H1 (cell line): Measurements from ENCODE around the gene TOMT. TPM values are rescaled to one million over a fixed set of nuclear protein-coding genes. Genes with fewer than 3 reads are reported as not detected.

Experiments used
- CTCF ChIA-PET: fragments of 300-600 bp; sonication (Branson Sonifier 250); formaldehyde crosslinking; loops from one replicate; lab custom pipeline; 2021; ENCODE audit not compliant: partially characterized antibody; lab: Charles Lee
- POLR2A ChIA-PET: fragments of 300-600 bp; sonication (Branson Sonifier 250); formaldehyde crosslinking; loops from one replicate; lab custom pipeline; 2021; ENCODE audit warnings: inconsistent platforms; ENCODE audit not compliant: partially characterized antibody; lab: Charles Lee
- DNase-seq, 2 experiments: peaks; one replicate each; pipeline versions ENCODE4 v3.0.0 to v3.0.0-alpha.2; 2010 to 2022; ENCODE audit warnings: low spot score in 2 of 2, low read depth in 1 of 2, mixed read lengths in 1 of 2
- FAIRE-seq: peaks from 2 replicates; lab custom pipeline; 2011; peaks lifted over from hg19 to GRCh38; lab: Jason Lieb, UNC
- H2AFZ ChIP-seq: 2 replicates; pipeline ENCODE4 v1.8.1; 2012; ENCODE audit warnings: low read length, inconsistent platforms
- H2AK5ac ChIP-seq: 2 replicates; pipeline ENCODE4 v1.6.1; 2013; ENCODE audit warnings: low read depth, low read length
- H2BK120ac ChIP-seq: replicated peaks from 2 replicates; pipeline ENCODE3; 2013; ENCODE audit warnings: low read depth, low read length, inconsistent platforms
- H2BK12ac ChIP-seq: 2 replicates; pipeline ENCODE4 v1.6.1; 2013; ENCODE audit warnings: low read depth, low read length
- H2BK15ac ChIP-seq: 2 replicates; pipeline ENCODE4 v1.6.1; 2013; ENCODE audit warnings: low read length
- H2BK20ac ChIP-seq: 2 replicates; pipeline ENCODE4 v1.6.1; 2013; ENCODE audit warnings: low read length
- H2BK5ac ChIP-seq: 2 replicates; pipeline ENCODE4 v1.6.1; 2013; ENCODE audit warnings: low read depth, low read length
- H3K14ac ChIP-seq: 2 replicates; pipeline ENCODE4 v1.6.1; 2013; ENCODE audit warnings: inconsistent platforms; ENCODE audit not compliant: insufficient read length
- H3K18ac ChIP-seq: 2 replicates; pipeline ENCODE4 v1.6.1; 2013; ENCODE audit warnings: low read length; ENCODE audit errors: extremely low read depth
- H3K23ac ChIP-seq: 2 replicates; pipeline ENCODE4 v1.6.1; 2013; ENCODE audit warnings: inconsistent platforms; ENCODE audit not compliant: insufficient read length
- H3K23me2 ChIP-seq: 2 replicates; pipeline ENCODE4 v1.6.1; 2013; ENCODE audit warnings: low read depth, low read length
- H3K27ac ChIP-seq: 2 replicates; pipeline ENCODE4 v1.6.1; 2011; ENCODE audit warnings: low read depth, low read length, inconsistent platforms
- H3K27me3 ChIP-seq, 4 experiments: replicated peaks in 1 of 4; 1 replicate in 1 of 4; 2 replicates in 3 of 4; pipeline versions ENCODE4 v1.6.1 to v1.8.1; 2011 to 2013; ENCODE audit warnings: low read length in 3 of 4, mild to moderate bottlenecking in 3 of 4, inconsistent platforms in 2 of 4, mixed read lengths in 2 of 4, moderate library complexity in 1 of 4; ENCODE audit not compliant: control insufficient read depth in 3 of 4, insufficient read depth in 3 of 4; ENCODE audit errors: extremely low read depth in 1 of 4
- H3K36me3 ChIP-seq, 4 experiments: 2 replicates each; pipeline versions ENCODE4 v1.6.1 to v1.8.1; 2011 to 2013; ENCODE audit warnings: mild to moderate bottlenecking in 4 of 4, low read length in 3 of 4, moderate library complexity in 2 of 4, control low read depth in 1 of 4, inconsistent platforms in 1 of 4; ENCODE audit not compliant: insufficient read depth in 4 of 4, control insufficient read depth in 2 of 4
- H3K4ac ChIP-seq: replicated peaks from 2 replicates; pipeline ENCODE3; 2013; ENCODE audit warnings: low read length, low read depth, mixed read lengths, inconsistent platforms; ENCODE audit not compliant: insufficient read length
- H3K4me1 ChIP-seq, 4 experiments: replicated peaks in 1 of 4; 1 replicate in 1 of 4; 2 replicates in 3 of 4; pipeline versions ENCODE4 v1.6.1 to v1.8.1; 2011 to 2013; ENCODE audit warnings: low read length in 3 of 4, inconsistent platforms in 2 of 4, mixed read lengths in 1 of 4; ENCODE audit not compliant: insufficient read depth in 4 of 4, control insufficient read depth in 3 of 4
- H3K4me2 ChIP-seq, 2 experiments: 2 replicates each; pipeline versions ENCODE4 v1.6.1 to v1.8.1; 2011 to 2013; ENCODE audit warnings: low read depth in 2 of 2, low read length in 2 of 2, control low read depth in 1 of 2, inconsistent platforms in 1 of 2, mild to moderate bottlenecking in 1 of 2; ENCODE audit not compliant: insufficient read depth in 1 of 2
- H3K4me3 ChIP-seq, 4 experiments: fragments of 200-600, 300-600 bp in 1 of 4; sonication (generic), shearing (Covaris generic), sonication (Bioruptor Twin) in 1 of 4; 2 replicates each; pipeline versions ENCODE4 v1.5.1 to v1.8.1; 2011 to 2016; ENCODE audit warnings: low read length in 4 of 4, low read depth in 3 of 4, control low read depth in 2 of 4, inconsistent platforms in 2 of 4, mild to moderate bottlenecking in 2 of 4, mixed read lengths in 1 of 4, moderate library complexity in 1 of 4; ENCODE audit not compliant: insufficient read depth in 2 of 4; ENCODE audit errors: extremely low read depth in 1 of 4
- H3K56ac ChIP-seq: replicated peaks from 2 replicates; pipeline ENCODE3; 2013; ENCODE audit warnings: low read depth, mild to moderate bottlenecking, mixed read lengths, low read length, inconsistent platforms; ENCODE audit not compliant: insufficient read length
- H3K79me1 ChIP-seq: 2 replicates; pipeline ENCODE4 v1.6.1; 2013; ENCODE audit warnings: low read depth, low read length, control low read depth
- H3K79me2 ChIP-seq, 2 experiments: 2 replicates each; pipeline versions ENCODE4 v1.6.1 to v1.8.1; 2012 to 2013; ENCODE audit warnings: low read length in 2 of 2, mild to moderate bottlenecking in 2 of 2, inconsistent platforms in 1 of 2; ENCODE audit not compliant: insufficient read depth in 2 of 2, control insufficient read depth in 1 of 2
- H3K9ac ChIP-seq, 4 experiments: replicated peaks in 1 of 4; 1 replicate in 1 of 4; 2 replicates in 3 of 4; pipeline versions ENCODE4 v1.6.1 to v1.8.1; 2011 to 2013; ENCODE audit warnings: low read depth in 3 of 4, low read length in 3 of 4, control low read depth in 2 of 4, mild to moderate bottlenecking in 2 of 4, moderate library complexity in 2 of 4, inconsistent platforms in 1 of 4; ENCODE audit errors: extremely low read depth in 1 of 4
- H3K9me3 ChIP-seq, 2 experiments: 2 replicates each; pipeline versions ENCODE4 v1.6.1 to v1.8.1; 2012 to 2013; ENCODE audit warnings: mild to moderate bottlenecking in 2 of 2, moderate library complexity in 2 of 2, control low read depth in 1 of 2, inconsistent platforms in 1 of 2, low read depth in 1 of 2, low read length in 1 of 2, mixed read lengths in 1 of 2; ENCODE audit not compliant: insufficient read depth in 2 of 2
- H4K20me1 ChIP-seq, 2 experiments: replicated peaks in 1 of 2; 2 replicates each; pipeline versions ENCODE3 to v1.8.1; 2011 to 2013; ENCODE audit warnings: inconsistent platforms in 2 of 2, low read length in 2 of 2, mild to moderate bottlenecking in 1 of 2; ENCODE audit not compliant: insufficient read depth in 2 of 2, control insufficient read depth in 1 of 2
- H4K5ac ChIP-seq: 2 replicates; pipeline ENCODE4 v1.6.1; 2013; ENCODE audit warnings: low read length, low read depth, mixed read lengths, inconsistent platforms; ENCODE audit not compliant: insufficient read length
- H4K8ac ChIP-seq: 2 replicates; pipeline ENCODE4 v1.8.0; 2013; ENCODE audit warnings: mild to moderate bottlenecking, moderate library complexity, low read length, inconsistent platforms; ENCODE audit not compliant: insufficient read depth; ENCODE audit errors: extremely low read depth
- H4K91ac ChIP-seq: replicated peaks from 2 replicates; pipeline ENCODE3; 2013; ENCODE audit warnings: low read length, mixed read lengths, inconsistent platforms; ENCODE audit not compliant: insufficient read length
- NANOG ChIP-seq: IDR thresholded peaks from 2 replicates; pipeline ENCODE4 v1.6.1; 2011; ENCODE audit warnings: low read length, low read depth, mild to moderate bottlenecking, inconsistent platforms; ENCODE audit not compliant: insufficient read depth, poor library complexity, severe bottlenecking
- POLR2AphosphoS5 ChIP-seq: IDR thresholded peaks from 2 replicates; pipeline ENCODE4 v1.6.1; 2011; ENCODE audit warnings: low read depth, low read length
- SIX5 ChIP-seq: IDR thresholded peaks from 2 replicates; pipeline ENCODE4 v1.6.1; 2011; ENCODE audit warnings: mild to moderate bottlenecking, low read depth, low read length
- TBP ChIP-seq: IDR thresholded peaks from 2 replicates; pipeline ENCODE4 v1.6.1; 2011; ENCODE audit warnings: low read depth, low read length, improper control_type of control experiment
- WGBS, 2 experiments: shearing (Covaris generic) in 1 of 2; methylation state at CpG; one replicate each; pipeline versions ENCODE4 v1.1.6 to v1.1.7; 2013 to 2015; ENCODE audit warnings: low lambda C conversion rate in 2 of 2, mixed read lengths in 2 of 2, inconsistent platforms in 1 of 2, low coverage in 1 of 2, missing lambda C conversion rate in 1 of 2; ENCODE audit not compliant: insufficient replicate concordance in 2 of 2, insufficient coverage in 1 of 2, insufficient read length in 1 of 2; ENCODE audit errors: extremely low coverage in 1 of 2, missing lambda C conversion rate in 1 of 2; 5-methylcytosine and 5-hydroxymethylcytosine counted together
- polyA plus RNA-seq, 7 experiments: library from polyadenylated mRNA; depleted of rRNA in 3 of 7; stranded (reverse) in 5 of 7; unstranded in 2 of 7; fragments of >200 nt in 5 of 7; fragments of 200-250 nt in 2 of 7; gene quantifications; 1 replicate in 5 of 7; 2 replicates in 1 of 7; 4 replicates in 1 of 7; pipeline versions ENCODE4 v1.2.1 to v1.2.3, GENCODE V29; 2011 to 2013; ENCODE audit warnings: missing spikeins in 2 of 7, mixed read lengths in 2 of 7
- total RNA-seq: library from RNA; stranded (reverse); fragmentation: NEBNext Ultra II Directional; extraction: Animal tissue kit (Norgen Biotek cat#: 25700); gene quantifications from 2 replicates; pipeline ENCODE4 v1.2.1, GENCODE V29; 2021

The TOMT gene
- total and polyA plus RNA-seq, 2 of the 8 experiments (the other 6 are each of a cell fraction or from before 2014, with no cell fraction given): 0.11 TPM; not detected in 1

- Histone ChIP-seq H3K4me2 (no peak overlapping the region), H2AK5ac (no peak overlapping the region), H2BK15ac (no peak overlapping the region), H3K23ac (no peak overlapping the region), H3K14ac (no peak overlapping the region), H3K4me1 (peaks cover 0 to 2% (median 0%) of the 10 kb centered on the region in 4 experiments; a peak in 3 of 7 replicates), H2BK120ac (no peak overlapping the region), H3K23me2 (peaks cover 4% of the 10 kb centered on the region; the same call in 1 of the 2 replicates), H3K79me2 (peaks cover 6 to 16% of the 10 kb centered on the region in 2 experiments; a peak in 3 of 4 replicates), H3K18ac (no peak overlapping the region), H2AFZ (no peak overlapping the region), H2BK12ac (no peak overlapping the region), H3K4me3 (no peak overlapping the region), H3K56ac (no peak overlapping the region), H2BK20ac (no peak overlapping the region), H4K91ac (no peak overlapping the region), H3K79me1 (no peaks in the 10 kb centered on the region), H3K36me3 (peaks cover 0 to 4% (median 0%) of the 10 kb centered on the region in 4 experiments; a peak in 2 of 8 replicates), H3K4ac (no peak overlapping the region), H3K27me3 (no peaks in the 10 kb centered on the region), H3K27ac (no peak overlapping the region), H4K8ac (no peak overlapping the region), H3K9ac (no peak overlapping the region), H4K5ac (no peak overlapping the region), H4K20me1 (peaks cover 2 to 4% of the 10 kb centered on the region in 2 experiments), H3K9me3 (no peaks in the 10 kb centered on the region), H2BK5ac (no peak overlapping the region)
- ChIA-PET POLR2A (interaction anchor here (6.7 to 8.4 kb wide), 2 partner anchors 13 to 44 kb away, joined by 33 to 144 read pairs; partner anchors contain the start of gene LAMTOR1), CTCF (interaction anchor here (3.9 kb wide), 1 partner anchor 58 kb away, joined by 44 read pairs; no protein-coding TSS in a partner anchor)
- no peak for DNase-seq
- FAIRE-seq: no peak
- 81% methylated on average over 2 of the region's 2 CpGs; no CpG with 5 or more reads in 1 of the 2 experiments for WGBS, 2 experiments
- TF ChIP-seq SIX5 (no peak), NANOG (no peak), POLR2AphosphoS5 (no peak), TBP (no peak)
Observed at GRCh38 chr11:72083414-72083813, 22.3 kb upstream of the TOMT start.
